CD4-positive, alpha-beta T cell (primary cell): Measurements from ENCODE around the gene RHOU. TPM values are rescaled to one million over a fixed set of nuclear protein-coding genes. Genes with fewer than 3 reads are reported as not detected.
A peak's percentile ranks its signal among the peaks of the same experiment; 100 is the strongest.
"Not testable (repeated sequence)": the region's sequence is repeated elsewhere in the genome, so short reads cannot be mapped to it uniquely, and the experiment has no call there.

Experiments
- ATAC-seq: fragments of 200-7000 bp; cut with Tn5 transposase; one replicate; pipeline ENCODE4 v1.10.0; 2022; ENCODE audit warnings: mild to moderate bottlenecking; ENCODE audit not compliant: poor library complexity
- CTCF ChIA-PET: fragments of 350-600 bp; sonication (Branson Sonifier 250); formaldehyde crosslinking; loops from one replicate; lab custom pipeline; 2021; ENCODE audit warnings: antibody characterized with exemption, inconsistent platforms; lab: Charles Lee
- POLR2A ChIA-PET: fragments of 350-600 bp; sonication (Branson Sonifier 250); formaldehyde crosslinking; loops from one replicate; lab custom pipeline; 2021; ENCODE audit warnings: antibody characterized with exemption, inconsistent platforms; lab: Charles Lee
- DNase-seq, 14 experiments: peaks; one replicate each; pipeline ENCODE4 v3.0.0-alpha.2; 2013 to 2020; ENCODE audit warnings: mixed read lengths in 2 of 14
- H3K27ac ChIP-seq, 2 donors: one replicate each; pipeline versions ENCODE4 v1.5.1 to v1.7.0; 2013; ENCODE audit warnings: low read length in 2 of 2, low read depth in 1 of 2, mild to moderate bottlenecking in 1 of 2
- H3K27me3 ChIP-seq, 2 experiments: 1 replicate in 1 of 2; 2 replicates in 1 of 2; pipeline versions ENCODE4 v1.6.1 to v1.7.0; 2013; ENCODE audit warnings: low read length in 2 of 2, control low read depth in 1 of 2, mild to moderate bottlenecking in 1 of 2, moderate library complexity in 1 of 2; ENCODE audit not compliant: insufficient read depth in 2 of 2, control insufficient read depth in 1 of 2
- H3K36me3 ChIP-seq: one replicate; pipeline ENCODE4 v1.6.1; 2013; ENCODE audit warnings: low read length, control low read depth; ENCODE audit not compliant: insufficient read depth
- H3K4me1 ChIP-seq: one replicate; pipeline ENCODE4 v1.6.1; 2013; ENCODE audit warnings: low read length, control low read depth; ENCODE audit not compliant: insufficient read depth
- H3K4me3 ChIP-seq: one replicate; pipeline ENCODE4 v1.5.1; 2013; ENCODE audit warnings: mild to moderate bottlenecking, low read length, moderate library complexity
- H3K9me3 ChIP-seq, 2 experiments: 1 replicate in 1 of 2; 2 replicates in 1 of 2; pipeline versions ENCODE4 v1.6.1 to v1.7.0; 2013; ENCODE audit warnings: low read length in 2 of 2, mild to moderate bottlenecking in 2 of 2, control low read depth in 1 of 2, moderate library complexity in 1 of 2; ENCODE audit not compliant: control insufficient read depth in 1 of 2, insufficient read depth in 1 of 2
- H3K27ac Mint-ChIP-seq: one replicate; pipeline ENCODE4 v1.8.0; 2020; ENCODE audit warnings: mixed read lengths
- H3K27me3 Mint-ChIP-seq: one replicate; pipeline ENCODE4 v1.8.0; 2021; ENCODE audit warnings: mixed read lengths
- H3K36me3 Mint-ChIP-seq: one replicate; pipeline ENCODE4 v1.8.0; 2021; ENCODE audit warnings: low read depth, mixed read lengths
- H3K4me1 Mint-ChIP-seq: one replicate; pipeline ENCODE4 v1.8.0; 2021; ENCODE audit warnings: low read depth, mixed read lengths
- H3K4me3 Mint-ChIP-seq: one replicate; pipeline ENCODE4 v1.8.0; 2020; ENCODE audit warnings: mild to moderate bottlenecking, mixed read lengths
- H3K9me3 Mint-ChIP-seq: one replicate; pipeline ENCODE4 v1.8.0; 2020; ENCODE audit warnings: mixed read lengths
- CTCF ChIP-seq: fragments of 200-600 bp; IDR thresholded peaks from one replicate; pipeline ENCODE4 v1.8.0; 2022; ENCODE audit warnings: antibody characterized with exemption, mild to moderate bottlenecking
- intact Hi-C, 2 experiments: fragments of 100-400 bp; cut with DNase I in 1 of 2; cut with micrococcal nuclease in 1 of 2; formaldehyde crosslinking; loops; one replicate each; pipeline versions ENCODE4 v1.15.1 to v1.9.0; 2023 to 2025; cut with DNase I, micrococcal nuclease
- total RNA-seq, 174 experiments: library from RNA in 2 of 174; stranded (reverse) in 2 of 174; gene quantifications; one replicate each; pipeline ENCODE4 v1.2.3 and lab custom pipeline; 2021 to 2026

RHOU gene
- total RNA-seq, 2 experiments from 2014 or later = 1.2 TPM

GRCh38 chr1:228691211-228691610 is 44.1 kb upstream of the RHOU start:
- Histone ChIP-seq H3K27me3 (no peaks in the 10 kb centered on the region), H3K4me1 (peaks cover 10% of the 10 kb centered on the region), H3K27ac (no peak overlapping the region), H3K9me3 (no peaks in the 10 kb centered on the region), H3K4me3 (no peak overlapping the region), H3K36me3 (no peaks in the 10 kb centered on the region)
- H3K9me3 Mint-ChIP-seq = no peaks in the 10 kb centered on the region
- H3K36me3 Mint-ChIP-seq = no peaks in the 10 kb centered on the region
- H3K4me3 Mint-ChIP-seq = no peak overlapping the region
- H3K4me1 Mint-ChIP-seq = peaks cover 13% of the 10 kb centered on the region
- DNase-seq (no peak), ATAC-seq (no peak)
- no peak overlapping the region for H3K27ac Mint-ChIP-seq
- no peak for TF ChIP-seq CTCF
- intact Hi-C loops = loop anchor here in 1 of 2 experiments (5.0 kb wide), 2 partner anchors 536 to 551 kb away; no protein-coding TSS in a partner anchor
- H3K27me3 Mint-ChIP-seq = no peaks in the 10 kb centered on the region
- ChIA-PET CTCF (interaction anchor here (1.4 to 1.5 kb wide), 2 partner anchors 536 to 564 kb away, joined by 6 to 7 read pairs; no protein-coding TSS in a partner anchor), POLR2A (no interaction called here)

GRCh38 chr1:228691926-228692325 is 43.4 kb upstream of the RHOU start:
- ChIA-PET CTCF (interaction anchor here (1.4 to 1.5 kb wide), 2 partner anchors 536 to 563 kb away, joined by 6 to 7 read pairs; no protein-coding TSS in a partner anchor), POLR2A (no interaction called here)
- no peaks in the 10 kb centered on the region for H3K36me3 Mint-ChIP-seq
- Histone ChIP-seq H3K27ac (no peak overlapping the region), H3K4me1 (peaks cover 10% of the 10 kb centered on the region), H3K9me3 (no peaks in the 10 kb centered on the region), H3K27me3 (no peaks in the 10 kb centered on the region), H3K4me3 (no peak overlapping the region), H3K36me3 (no peaks in the 10 kb centered on the region)
- DNase-seq = peak in 6 of 14 experiments; percentile 3 to 73 (median 55)
- no peaks in the 10 kb centered on the region for H3K9me3 Mint-ChIP-seq
- no peak overlapping the region for H3K4me3 Mint-ChIP-seq
- intact Hi-C loops = loop anchor here (1.0 to 5.0 kb wide), 5 partner anchors 535 to 563 kb away; no protein-coding TSS in a partner anchor
- peak; percentile 51 for ATAC-seq
- no peak overlapping the region for H3K27ac Mint-ChIP-seq
- peaks cover 13% of the 10 kb centered on the region for H3K4me1 Mint-ChIP-seq
- TF ChIP-seq CTCF = peak; percentile 48
- no peaks in the 10 kb centered on the region for H3K27me3 Mint-ChIP-seq

- H3K4me1 ChIP-seq = peaks cover 10% of the 10 kb centered on the region
Observed at GRCh38 chr1:228694447-228694846, 40.8 kb upstream of the RHOU start.

More at GRCh38 chr1:228694447-228694846, 40.8 kb upstream of the RHOU start:
- ATAC-seq, H3K4me3 Mint-ChIP-seq, H3K36me3 Mint-ChIP-seq, H3K36me3 ChIP-seq, H3K27ac Mint-ChIP-seq, H3K4me3 ChIP-seq, H3K9me3 Mint-ChIP-seq, DNase-seq, POLR2A ChIA-PET, H3K27me3 Mint-ChIP-seq, H3K27me3 ChIP-seq, H3K27ac ChIP-seq, H3K9me3 ChIP-seq: not testable (repeated sequence)
- CTCF ChIA-PET = interaction anchor here (2.5 kb wide), 1 partner anchor 533 kb away, joined by 6 read pairs; no protein-coding TSS in a partner anchor
- intact Hi-C loops = loop anchor here in 1 of 2 experiments (5.0 kb wide), 2 partner anchors 533 to 548 kb away; no protein-coding TSS in a partner anchor
- peaks cover 13% of the 10 kb centered on the region for H3K4me1 Mint-ChIP-seq
